ENCODE data around the gene RIN1. TPM values are rescaled to one million over a fixed set of nuclear protein-coding genes. Genes with fewer than 3 reads are reported as not detected.
"Not testable (repeated sequence)": the region's sequence is repeated elsewhere in the genome, so short reads cannot be mapped to it uniquely, and the experiment has no call there.

The RIN1 gene
- total RNA-seq, 1 donor from 2014 or later = 1.7 TPM

- DNase-seq (peak; percentile 100), ATAC-seq (peak; percentile 83)
- intact Hi-C loops (cut with micrococcal nuclease) = loop anchor here (1.0 to 5.0 kb wide), 2 partner anchors 16 to 75 kb away; no protein-coding TSS in a partner anchor
Measured at GRCh38 chr11:66312549-66313320, 23.5 kb downstream of the RIN1 start.

- DNase-seq = peak; percentile 97
- ATAC-seq = peak; percentile 83
- intact Hi-C loops (cut with micrococcal nuclease) = loop anchor here (1.0 to 5.0 kb wide), 2 partner anchors 16 to 75 kb away; no protein-coding TSS in a partner anchor
Measured at GRCh38 chr11:66311965-66312548, 24.2 kb downstream of the RIN1 start.

GRCh38 chr11:66311470-66311964 is 24.7 kb downstream of the RIN1 start:
- intact Hi-C loops (cut with micrococcal nuclease) = loop anchor here (5.0 kb wide), 1 partner anchor 76 kb away; no protein-coding TSS in a partner anchor
- DNase-seq (no peak), ATAC-seq (no peak)

- ATAC-seq, DNase-seq: not testable (repeated sequence)
- intact Hi-C loops (cut with micrococcal nuclease) = loop anchor here (5.0 kb wide), 1 partner anchor 76 kb away; no protein-coding TSS in a partner anchor
Measured at GRCh38 chr11:66310803-66311440, 25.3 kb downstream of the RIN1 start.

GRCh38 chr11:66310324-66310723 is 25.9 kb downstream of the RIN1 start:
- no peak for DNase-seq
- intact Hi-C loops (cut with micrococcal nuclease) = loop anchor here (5.0 kb wide), 1 partner anchor 77 kb away; no protein-coding TSS in a partner anchor
- ATAC-seq = no peak

- DNase-seq (no peak), ATAC-seq (no peak)
- intact Hi-C loops (cut with micrococcal nuclease) = no loop called here
Measured at GRCh38 chr11:66309475-66309874, 26.8 kb downstream of the RIN1 start.

- intact Hi-C loops (cut with micrococcal nuclease) = no loop called here
- ATAC-seq (no peak), DNase-seq (no peak)
Measured at GRCh38 chr11:66302656-66303055, 33.6 kb downstream of the RIN1 start.

- intact Hi-C loops (cut with micrococcal nuclease) = no loop called here
- ATAC-seq (peak; percentile 72), DNase-seq (no peak)
Measured at GRCh38 chr11:66299186-66299585, 37.0 kb downstream of the RIN1 start.

- ATAC-seq = no peak
- intact Hi-C loops (cut with micrococcal nuclease) = no loop called here
- no peak for DNase-seq
Measured at GRCh38 chr11:66297610-66298009, 38.6 kb downstream of the RIN1 start.

GRCh38 chr11:66294626-66295620 is 41.3 kb downstream of the RIN1 start:
- ATAC-seq = no peak
- intact Hi-C loops (cut with micrococcal nuclease) = no loop called here
- DNase-seq = no peak

- ATAC-seq (no peak), DNase-seq (no peak)
- intact Hi-C loops (cut with micrococcal nuclease) = no loop called here
Measured at GRCh38 chr11:66293777-66294625, 42.2 kb downstream of the RIN1 start.

- ATAC-seq = no peak
- DNase-seq = no peak
- intact Hi-C loops (cut with micrococcal nuclease) = no loop called here
Measured at GRCh38 chr11:66293352-66293751, 42.9 kb downstream of the RIN1 start.

- ATAC-seq = no peak
- no peak for DNase-seq
- intact Hi-C loops (cut with micrococcal nuclease) = no loop called here
Measured at GRCh38 chr11:66292543-66293332, 43.5 kb downstream of the RIN1 start.

- DNase-seq (no peak), ATAC-seq (no peak)
- intact Hi-C loops (cut with micrococcal nuclease) = no loop called here
Measured at GRCh38 chr11:66291706-66292542, 44.3 kb downstream of the RIN1 start, which contains the start of gene TMEM151A. TSS of gene TMEM151A (plus strand) at chr11:66291894. CDS start at chr11:66292014, 120 bp downstream.

GRCh38 chr11:66291303-66291705 is 44.9 kb downstream of the RIN1 start:
- intact Hi-C loops (cut with micrococcal nuclease) = no loop called here
- DNase-seq = no peak
- no peak for ATAC-seq

- intact Hi-C loops (cut with micrococcal nuclease) = no loop called here
- DNase-seq (no peak), ATAC-seq (no peak)
Measured at GRCh38 chr11:66290330-66290621, 46.0 kb downstream of the RIN1 start.

All from left ventricle myocardium superior (tissue), 1 donor.